HG03378 (cell line): Measurements from ENCODE around the gene RBMXL2.
A peak's percentile ranks its signal among the peaks of the same experiment; 100 is the strongest.

ENCODE experiments used
- ATAC-seq: cut with Tn5 transposase; IDR thresholded peaks from one replicate; pipeline ENCODE4 v1.9.1; 2021; ENCODE audit warnings: mild to moderate bottlenecking, moderate library complexity; ENCODE audit not compliant: unreplicated experiment

RBMXL2 gene

DNA sequence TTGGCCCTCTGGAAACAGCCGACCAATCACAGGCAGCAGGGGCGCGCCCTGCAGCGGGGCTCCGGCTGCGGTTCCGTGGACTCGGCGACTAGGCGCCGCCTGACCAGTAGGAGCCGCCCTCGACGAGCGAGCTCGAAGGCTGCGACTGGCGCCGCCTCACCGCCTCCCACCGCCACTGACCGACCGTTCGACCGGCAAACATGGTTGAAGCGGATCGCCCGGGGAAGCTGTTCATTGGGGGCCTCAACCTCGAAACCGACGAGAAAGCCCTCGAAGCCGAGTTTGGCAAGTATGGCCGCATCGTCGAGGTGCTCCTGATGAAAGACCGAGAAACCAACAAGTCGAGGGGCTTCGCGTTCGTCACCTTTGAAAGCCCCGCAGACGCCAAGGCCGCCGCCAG is at the start of gene RBMXL2:
Gene RBMXL2, plus strand, starts transcription at position 78 of the 400 bp plus-strand sequence. Its CDS starts 123 bp downstream, at position 201.
- ATAC-seq: no peak

DNA sequence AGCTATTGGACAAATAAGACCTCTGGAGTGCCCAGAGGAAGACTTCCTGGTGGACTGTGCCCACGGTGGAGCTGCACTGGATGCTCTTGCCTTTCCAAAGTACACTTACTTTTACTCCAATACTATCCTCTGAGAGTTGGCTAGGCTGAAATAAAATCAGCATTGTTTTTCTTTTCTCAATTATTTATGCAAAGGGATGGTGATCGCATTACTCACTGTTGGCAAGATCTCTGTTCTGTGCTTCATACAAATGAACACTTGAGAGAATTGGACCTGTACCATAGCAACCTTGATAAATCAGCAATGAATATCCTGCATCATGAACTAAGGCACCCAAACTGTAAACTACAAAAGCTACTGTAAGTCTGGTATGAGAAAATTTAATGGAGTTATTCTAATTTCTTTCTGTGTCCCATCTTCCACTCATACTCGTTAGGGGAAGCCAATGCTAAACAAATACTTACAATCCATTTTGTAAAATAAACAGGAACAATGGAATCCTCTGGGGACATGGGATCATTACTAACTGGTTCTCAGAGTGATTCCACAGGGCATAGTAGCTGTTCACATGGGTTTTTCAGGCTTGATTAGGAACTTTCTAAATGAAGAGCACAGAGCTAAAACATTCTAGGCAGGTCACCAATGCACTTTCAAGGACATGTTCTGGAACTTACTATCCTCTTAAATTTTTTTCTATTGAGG is 42.2 kb upstream of the RBMXL2 start:
- ATAC-seq: no peak

DNA sequence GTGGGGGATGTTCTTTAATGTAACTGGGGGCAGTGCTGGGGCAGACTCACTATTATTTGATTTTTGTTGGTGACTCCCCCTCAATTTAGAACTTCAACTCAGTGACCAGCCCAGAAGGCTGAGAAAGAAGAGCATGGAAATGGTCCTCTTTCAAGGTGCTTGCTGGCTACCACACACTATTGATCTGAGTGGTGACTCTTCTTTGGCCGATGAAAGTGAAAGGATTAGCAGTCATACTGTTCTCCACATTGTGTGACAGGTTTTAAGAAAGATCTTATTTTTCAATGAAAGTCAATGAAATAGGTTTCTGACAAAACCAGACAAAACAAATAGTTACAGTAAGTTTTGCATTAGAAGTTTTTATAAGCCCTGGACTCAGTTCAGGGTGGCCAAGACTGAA is 38.6 kb upstream of the RBMXL2 start:
- ATAC-seq: no peak

DNA sequence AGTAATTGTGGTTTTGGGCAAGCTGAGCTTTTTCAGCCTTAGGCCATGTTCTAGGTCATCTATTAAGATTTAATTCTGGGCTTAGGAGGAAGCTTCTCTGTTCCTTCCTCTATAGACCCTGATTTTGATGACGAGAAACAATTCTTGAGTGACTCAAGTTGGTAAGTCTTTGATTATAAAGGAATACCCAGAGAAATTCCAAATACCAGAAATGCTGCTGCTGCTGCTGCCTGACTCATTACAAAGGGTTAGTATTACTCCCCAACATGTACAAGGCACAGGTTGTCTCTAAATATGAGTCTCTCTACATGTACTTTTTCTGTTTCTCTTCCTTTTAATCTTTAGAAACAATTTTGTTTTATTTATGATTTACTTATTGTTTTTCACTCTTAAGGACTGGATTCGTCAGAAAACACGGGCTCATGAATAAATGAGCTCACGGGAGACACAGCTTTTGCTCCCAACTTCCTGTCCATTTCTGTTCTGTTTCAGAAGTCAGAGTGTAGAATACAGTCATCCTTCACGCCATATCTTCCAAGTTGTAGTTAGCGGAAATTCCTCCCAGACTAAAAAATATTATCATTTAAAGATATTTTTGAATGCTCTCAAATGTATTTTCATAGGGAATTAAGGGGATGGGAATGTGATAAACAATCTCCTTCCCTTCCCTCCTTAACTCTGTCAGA is 31.8 kb upstream of the RBMXL2 start:
- no peak for ATAC-seq

DNA sequence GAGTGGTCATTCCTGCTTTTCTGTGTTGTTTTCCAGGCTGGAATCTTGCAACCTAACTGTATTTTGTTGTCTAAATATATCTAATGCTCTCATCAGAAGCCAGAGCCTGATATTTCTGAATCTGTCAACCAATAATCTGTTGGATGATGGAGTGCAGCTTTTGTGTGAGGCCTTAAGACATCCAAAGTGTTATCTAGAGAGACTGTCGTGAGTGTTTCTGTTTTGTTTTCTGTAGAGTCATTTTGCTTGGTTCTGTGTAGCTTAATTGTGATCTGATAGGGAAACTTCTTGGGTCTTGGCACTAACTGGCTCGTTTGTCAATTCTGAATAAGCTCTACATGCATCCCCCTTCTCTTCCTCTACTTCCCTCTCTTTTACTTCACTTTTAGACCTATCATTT is 31.2 kb upstream of the RBMXL2 start:
- ATAC-seq: no peak

DNA sequence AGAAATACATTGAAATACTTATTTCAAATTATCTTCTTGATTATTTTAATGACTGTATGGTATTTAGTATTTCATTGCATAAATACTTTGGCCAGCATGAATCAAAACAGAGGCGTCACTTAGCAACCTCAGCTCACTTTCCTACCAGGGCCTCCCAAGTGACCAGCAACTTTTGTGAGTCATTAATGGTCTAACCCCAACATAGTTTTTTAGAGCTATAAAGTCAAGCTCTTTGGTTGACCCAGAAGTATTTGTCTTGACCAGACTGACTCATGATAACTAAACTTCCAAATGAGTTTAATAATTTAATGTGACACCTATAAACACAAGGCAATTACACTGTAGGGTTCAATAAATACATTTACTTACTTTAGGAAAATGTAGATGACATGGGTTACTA is 27.9 kb upstream of the RBMXL2 start:
- ATAC-seq: no peak

DNA sequence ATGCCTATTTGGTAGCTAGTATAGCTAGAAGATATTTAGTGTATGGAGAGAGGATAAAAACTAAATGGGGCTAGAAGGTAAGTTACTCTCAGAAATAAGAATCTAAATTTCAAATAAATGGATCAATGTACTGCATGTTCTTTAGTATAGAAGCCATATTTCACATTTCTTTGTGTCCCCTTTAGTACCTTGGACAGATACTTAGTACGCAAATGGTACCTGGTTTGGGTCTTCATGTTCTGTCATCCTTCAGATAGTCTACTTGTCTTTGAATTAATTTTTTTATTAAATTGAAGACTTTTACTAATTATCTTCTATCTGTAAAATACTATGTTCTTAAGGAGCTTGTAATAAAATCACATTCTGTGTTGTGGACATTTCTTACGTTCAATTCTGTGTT is 26.3 kb upstream of the RBMXL2 start:
- no peak for ATAC-seq

DNA sequence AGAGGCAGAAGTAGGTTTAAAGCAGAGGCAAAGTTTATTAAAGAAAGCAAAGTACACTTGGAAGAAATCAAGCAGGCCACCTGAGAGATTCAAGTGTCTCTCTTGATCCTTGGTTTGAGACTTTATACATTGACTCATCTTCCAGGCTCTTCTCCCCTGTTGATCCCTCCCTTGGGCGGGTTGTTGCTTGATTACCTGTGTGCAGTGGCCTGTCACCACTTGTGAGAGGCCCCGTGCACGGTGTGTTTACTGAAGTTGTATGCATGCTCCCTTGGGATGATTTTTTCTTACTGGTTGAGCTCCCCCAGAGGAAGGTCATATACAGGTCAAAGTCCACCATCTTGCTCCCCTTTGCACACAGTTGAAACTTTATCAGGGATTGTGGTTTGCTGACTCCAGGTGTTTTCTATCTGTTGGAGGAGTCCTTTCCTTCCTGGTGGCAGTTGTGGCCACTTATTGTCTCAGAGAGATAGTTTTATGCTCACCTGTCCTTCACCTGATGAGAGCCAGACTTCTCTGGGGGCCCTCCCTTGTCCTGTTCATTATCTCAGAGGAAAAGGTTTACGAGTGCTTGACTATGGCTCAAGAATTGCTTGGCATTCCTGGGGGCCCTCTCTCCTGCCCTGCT is 16.3 kb upstream of the RBMXL2 start:
- no peak for ATAC-seq

DNA sequence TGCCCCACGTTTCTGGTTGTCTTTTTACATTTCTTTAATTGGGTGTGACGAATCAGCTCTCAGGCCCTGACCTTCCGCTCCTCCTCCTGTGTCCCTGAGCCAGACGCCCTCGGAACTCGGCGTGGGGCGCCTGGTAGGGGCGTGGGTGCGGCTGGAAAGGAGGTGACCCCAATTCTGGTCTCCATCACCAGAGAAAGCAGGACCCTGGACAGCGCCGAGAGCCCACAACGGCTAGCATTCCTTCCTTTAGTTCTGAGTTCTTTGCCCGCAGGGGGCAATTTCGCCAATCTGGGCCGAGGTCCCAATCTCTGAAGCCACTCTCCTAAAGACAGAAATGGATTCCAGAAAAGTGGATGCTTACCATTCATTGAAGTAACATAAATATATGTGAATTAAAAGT is 11.7 kb upstream of the RBMXL2 start:
- ATAC-seq: no peak

DNA sequence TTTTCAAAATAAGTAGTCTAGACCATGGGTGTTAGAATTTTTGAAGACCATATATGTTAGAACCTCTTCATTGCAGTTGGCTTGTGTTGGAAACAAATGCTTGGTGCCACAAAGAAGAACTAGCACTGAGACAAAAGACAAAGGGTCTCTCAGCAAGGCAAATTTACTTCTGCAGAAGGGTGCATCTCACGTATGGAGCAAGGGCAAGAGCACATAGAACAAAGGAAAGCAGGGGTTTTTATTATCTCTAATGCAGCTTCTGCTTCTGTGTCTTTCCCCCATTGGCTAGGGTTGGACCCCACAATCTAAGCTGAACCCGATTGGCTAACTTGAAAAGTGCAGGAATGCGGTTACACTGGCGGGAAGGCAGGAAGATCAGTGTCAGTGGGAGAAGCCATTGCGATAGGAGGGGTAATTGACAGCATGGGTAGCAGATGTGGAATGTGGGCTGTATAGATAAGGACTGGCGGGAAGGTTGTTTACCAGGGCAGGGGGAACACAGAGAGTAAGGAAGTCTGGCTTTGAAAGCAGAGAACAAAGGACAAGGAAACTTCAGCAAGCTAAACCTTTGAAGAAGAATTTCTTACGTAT is 9.2 kb upstream of the RBMXL2 start:
- no peak for ATAC-seq

DNA sequence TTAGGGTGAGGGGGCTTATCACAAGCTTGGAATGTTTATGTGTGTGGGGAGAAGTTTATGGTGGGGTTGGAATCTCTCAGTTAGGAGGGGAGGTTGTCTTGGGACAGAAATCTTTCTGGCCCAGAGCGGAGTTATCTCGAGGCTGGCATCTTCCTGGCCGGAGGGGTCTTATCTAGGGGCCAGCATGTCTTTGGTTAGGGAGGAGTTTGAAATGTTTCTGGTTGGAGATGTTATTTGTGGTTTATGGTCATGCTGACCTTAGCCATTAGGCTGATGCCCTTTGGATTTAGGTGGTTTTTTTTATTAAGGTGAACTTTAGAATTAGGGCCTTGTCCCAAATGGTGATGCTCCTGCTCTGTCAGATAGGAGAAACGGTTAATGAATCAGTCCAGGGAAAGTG is 7.9 kb upstream of the RBMXL2 start:
- no peak for ATAC-seq

DNA sequence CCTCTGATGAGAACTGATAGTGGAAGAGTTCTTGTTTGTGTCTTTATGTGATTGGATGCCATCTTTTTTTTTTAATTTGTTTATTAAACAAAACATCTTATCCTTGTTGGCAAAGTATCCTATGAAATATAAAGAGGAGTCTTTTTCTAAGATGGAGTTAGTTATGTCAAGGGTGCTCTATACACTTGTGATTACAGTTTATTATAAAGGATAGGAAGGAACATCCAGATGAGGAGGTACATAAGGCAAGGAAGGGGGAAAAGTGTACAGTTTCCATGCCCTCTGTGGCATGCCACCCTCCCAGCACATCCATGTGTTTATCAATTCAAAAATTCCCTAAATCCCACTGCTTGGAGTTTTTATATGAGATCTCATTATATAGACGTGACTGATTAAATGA is 7.4 kb upstream of the RBMXL2 start:
- ATAC-seq: no peak

DNA sequence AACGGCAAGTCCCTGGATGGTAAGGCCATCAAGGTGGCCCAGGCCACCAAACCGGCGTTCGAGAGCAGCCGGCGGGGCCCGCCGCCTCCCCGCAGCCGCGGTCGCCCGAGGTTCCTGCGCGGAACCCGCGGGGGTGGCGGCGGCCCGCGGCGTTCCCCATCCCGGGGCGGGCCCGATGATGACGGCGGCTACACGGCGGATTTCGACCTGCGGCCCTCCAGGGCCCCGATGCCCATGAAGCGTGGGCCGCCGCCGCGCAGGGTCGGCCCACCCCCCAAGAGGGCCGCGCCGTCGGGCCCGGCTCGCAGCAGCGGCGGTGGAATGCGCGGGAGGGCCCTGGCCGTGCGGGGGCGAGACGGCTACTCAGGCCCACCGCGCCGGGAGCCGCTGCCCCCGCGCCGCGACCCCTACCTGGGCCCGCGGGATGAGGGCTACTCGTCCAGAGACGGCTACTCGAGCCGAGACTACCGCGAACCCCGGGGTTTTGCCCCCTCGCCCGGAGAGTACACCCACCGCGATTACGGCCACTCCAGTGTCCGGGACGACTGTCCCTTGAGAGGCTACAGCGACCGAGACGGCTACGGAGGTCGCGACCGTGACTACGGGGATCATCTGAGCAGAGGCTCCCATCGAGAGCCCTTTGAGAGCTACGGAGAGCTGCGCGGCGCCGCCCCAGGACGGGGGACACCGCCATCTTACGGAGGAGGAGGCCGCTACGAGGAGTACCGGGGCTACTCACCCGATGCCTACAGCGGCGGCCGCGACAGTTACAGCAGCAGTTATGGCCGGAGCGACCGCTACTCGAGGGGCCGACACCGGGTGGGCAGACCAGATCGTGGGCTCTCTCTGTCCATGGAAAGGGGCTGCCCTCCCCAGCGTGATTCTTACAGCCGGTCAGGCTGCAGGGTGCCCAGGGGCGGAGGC is 792 bp downstream of the RBMXL2 start:
- no peak for ATAC-seq

DNA sequence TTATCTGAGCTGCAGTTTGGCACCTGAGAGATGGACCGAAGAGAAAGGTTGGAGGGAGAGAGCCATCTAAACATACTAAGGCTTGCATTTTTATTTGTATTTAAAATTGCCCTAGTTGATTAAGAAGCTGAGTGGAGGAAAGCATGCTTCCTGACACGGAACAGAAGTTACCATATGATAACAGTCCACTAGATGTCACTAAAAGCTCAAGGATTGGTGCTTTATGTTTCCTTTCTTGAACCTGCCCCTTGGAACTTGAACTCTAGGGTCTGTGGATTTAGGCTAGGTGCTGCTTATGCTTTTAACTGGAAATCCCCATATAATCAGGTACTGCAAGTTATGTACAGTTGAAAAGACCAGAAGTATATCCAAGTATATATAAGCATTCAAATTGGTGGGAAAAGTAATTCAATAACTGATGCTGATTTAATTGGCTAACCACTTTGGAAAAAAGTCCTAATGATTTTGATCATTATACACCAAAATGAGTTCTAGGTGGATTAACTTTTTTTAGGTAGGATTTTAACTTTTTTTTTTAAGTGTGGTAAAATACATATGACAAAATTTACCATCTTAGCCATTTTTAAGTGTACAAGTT is 9.5 kb downstream of the RBMXL2 start:
- ATAC-seq: peak; percentile 90

DNA sequence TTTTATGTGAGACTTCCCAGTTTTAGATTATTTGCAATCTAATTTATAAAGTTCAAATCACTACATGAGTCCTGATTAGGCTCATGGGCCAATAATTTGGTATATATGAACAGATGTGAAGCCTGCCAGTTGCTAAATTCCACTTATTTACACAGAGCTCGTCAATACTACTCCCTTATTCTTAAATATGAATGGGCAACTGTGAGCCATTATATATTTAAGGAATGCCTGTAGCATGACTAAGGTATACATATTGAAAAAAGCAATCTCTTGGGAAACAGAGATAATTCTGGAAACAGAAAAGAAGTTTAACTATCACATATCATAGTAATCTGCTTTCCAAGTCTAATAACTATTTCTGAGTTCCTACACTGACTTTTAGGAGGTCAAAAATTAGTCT is 27.0 kb downstream of the RBMXL2 start:
- no peak for ATAC-seq

DNA sequence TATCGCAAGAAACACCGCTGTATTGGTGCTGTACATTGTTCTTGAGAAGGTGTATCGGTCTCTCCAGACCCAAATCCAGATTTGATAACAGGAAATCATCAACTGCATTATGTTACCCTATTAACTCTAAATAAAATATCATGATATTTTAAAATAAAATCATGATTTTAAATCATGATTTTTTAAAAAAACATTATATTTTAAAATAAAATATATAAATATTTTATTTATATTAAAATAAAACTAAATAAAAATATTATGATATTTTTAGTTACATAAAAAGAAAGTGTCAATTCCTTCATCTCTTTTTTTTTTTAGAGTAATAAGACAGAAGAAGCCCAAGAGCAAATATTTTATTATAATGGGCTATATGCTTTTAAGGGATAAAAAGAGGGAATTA is 27.6 kb downstream of the RBMXL2 start:
- no peak for ATAC-seq

DNA sequence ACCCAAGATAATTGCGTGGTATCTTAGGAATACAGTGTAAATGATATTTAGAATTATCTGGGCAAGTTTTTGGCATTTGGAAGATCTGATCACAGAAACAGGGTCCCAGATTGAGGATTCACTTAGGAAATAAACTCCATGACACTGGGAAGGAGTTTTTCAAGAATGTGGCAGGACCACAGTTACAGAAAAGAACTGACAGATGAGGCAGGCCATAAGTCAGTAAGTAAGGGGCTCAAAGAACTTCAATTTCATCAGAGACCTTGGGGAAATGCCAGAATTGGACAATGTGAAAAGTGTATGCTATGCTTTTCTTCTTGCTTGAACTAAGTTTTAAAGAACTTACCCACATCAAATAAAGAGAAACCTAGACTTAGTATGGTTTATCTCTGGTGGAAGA is 49.3 kb downstream of the RBMXL2 start:
- ATAC-seq: no peak
